H9 (cell line): ENCODE results near the gene PDZD2. TPM values are rescaled to one million over a fixed set of nuclear protein-coding genes. Genes with fewer than 3 reads are reported as not detected.
A peak's percentile ranks its signal among the peaks of the same experiment; 100 is the strongest.

Experiments used
- DNase-seq: peaks from one replicate; pipeline ENCODE4 v3.0.0-alpha.2; 2017
- H2AFZ ChIP-seq: one replicate; pipeline ENCODE4 v1.6.1; 2013; ENCODE audit warnings: mild to moderate bottlenecking, low read length, control low read depth, moderate library complexity
- H2AK5ac ChIP-seq: 2 replicates; pipeline ENCODE4 v1.6.1; 2013; ENCODE audit warnings: low read length, control low read depth, mixed read lengths; ENCODE audit not compliant: insufficient read length
- H2BK120ac ChIP-seq: one replicate; pipeline ENCODE4 v1.6.1; 2013; ENCODE audit warnings: low read depth, mild to moderate bottlenecking, low read length, control low read depth, inconsistent platforms; ENCODE audit not compliant: poor library complexity, severe bottlenecking
- H2BK12ac ChIP-seq: 2 replicates; pipeline ENCODE4 v1.6.1; 2013; ENCODE audit warnings: low read length, control low read depth, mixed read lengths, low read depth; ENCODE audit not compliant: insufficient read length
- H2BK15ac ChIP-seq: 2 replicates; pipeline ENCODE4 v1.6.1; 2013; ENCODE audit warnings: low read depth, low read length, control low read depth
- H2BK20ac ChIP-seq: one replicate; pipeline ENCODE4 v1.6.1; 2013; ENCODE audit warnings: low read depth, mild to moderate bottlenecking, low read length, control low read depth, inconsistent platforms; ENCODE audit not compliant: poor library complexity, severe bottlenecking
- H2BK5ac ChIP-seq: 2 replicates; pipeline ENCODE4 v1.6.1; 2013; ENCODE audit warnings: low read length, control low read depth, mixed read lengths; ENCODE audit not compliant: insufficient read length
- H3K14ac ChIP-seq: 2 replicates; pipeline ENCODE4 v1.6.1; 2013; ENCODE audit warnings: low read length, control low read depth; ENCODE audit not compliant: insufficient read depth
- H3K18ac ChIP-seq: 2 replicates; pipeline ENCODE4 v1.6.1; 2013; ENCODE audit warnings: low read depth, mild to moderate bottlenecking, mixed read lengths, low read length, control low read depth; ENCODE audit not compliant: insufficient read length
- H3K23ac ChIP-seq: 2 replicates; pipeline ENCODE4 v1.6.1; 2013; ENCODE audit warnings: low read length, control low read depth, mixed read lengths, low read depth; ENCODE audit not compliant: insufficient read length
- H3K23me2 ChIP-seq: 2 replicates; pipeline ENCODE4 v1.6.1; 2013; ENCODE audit warnings: low read depth, mild to moderate bottlenecking, mixed read lengths, low read length, control low read depth; ENCODE audit not compliant: insufficient read length, poor library complexity, severe bottlenecking
- H3K27ac ChIP-seq: 2 replicates; pipeline ENCODE4 v1.5.1; 2013; ENCODE audit warnings: low read length, control low read depth, mixed read lengths, low read depth; ENCODE audit not compliant: insufficient read length
- H3K27me3 ChIP-seq: 2 replicates; pipeline ENCODE4 v1.6.1; 2013; ENCODE audit warnings: low read length, control low read depth, inconsistent platforms; ENCODE audit not compliant: insufficient read depth
- H3K4ac ChIP-seq: 2 replicates; pipeline ENCODE4 v1.6.1; 2013; ENCODE audit warnings: low read depth, mild to moderate bottlenecking, control low read depth, inconsistent platforms, low read length, moderate library complexity
- H3K4me1 ChIP-seq: 2 replicates; pipeline ENCODE4 v1.6.1; 2013; ENCODE audit warnings: low read length, control low read depth, inconsistent platforms; ENCODE audit not compliant: insufficient read depth
- H3K4me2 ChIP-seq: 2 replicates; pipeline ENCODE4 v1.6.1; 2013; ENCODE audit warnings: low read length, control low read depth, mixed read lengths; ENCODE audit not compliant: insufficient read length, insufficient read depth
- H3K56ac ChIP-seq: 2 replicates; pipeline ENCODE4 v1.6.1; 2013; ENCODE audit warnings: low read depth, mild to moderate bottlenecking, mixed read lengths, low read length, control low read depth; ENCODE audit not compliant: insufficient read length
- H3K79me1 ChIP-seq: 2 replicates; pipeline ENCODE4 v1.6.1; 2013; ENCODE audit warnings: low read depth, mild to moderate bottlenecking, moderate library complexity, low read length, control low read depth, inconsistent platforms; ENCODE audit not compliant: insufficient read depth, poor library complexity, severe bottlenecking
- H3K79me2 ChIP-seq: 2 replicates; pipeline ENCODE4 v1.6.1; 2013; ENCODE audit warnings: low read length, control low read depth, inconsistent platforms; ENCODE audit not compliant: insufficient read depth
- H3K9ac ChIP-seq: 2 replicates; pipeline ENCODE4 v1.6.1; 2013; ENCODE audit warnings: low read length, control low read depth, mixed read lengths; ENCODE audit not compliant: insufficient read length; ENCODE audit errors: extremely low read depth
- H3K9me3 ChIP-seq: one replicate; pipeline ENCODE4 v1.6.1; 2013; ENCODE audit warnings: low read depth, low read length, inconsistent platforms; ENCODE audit not compliant: control insufficient read depth
- H3T11ph ChIP-seq: one replicate; pipeline ENCODE4 v1.6.1; 2013; ENCODE audit warnings: mild to moderate bottlenecking, low read length, control low read depth, inconsistent platforms
- H4K20me1 ChIP-seq: one replicate; pipeline ENCODE4 v1.6.1; 2013; ENCODE audit not compliant: control insufficient read depth, insufficient read length, insufficient read depth
- H4K5ac ChIP-seq: 2 replicates; pipeline ENCODE4 v1.6.1; 2013; ENCODE audit warnings: low read depth, mild to moderate bottlenecking, mixed read lengths, low read length, control low read depth; ENCODE audit not compliant: insufficient read length
- H4K8ac ChIP-seq: replicated peaks from 2 replicates; pipeline ENCODE4 v1.6.1; 2013; ENCODE audit warnings: low read length, control low read depth, mixed read lengths, low read depth; ENCODE audit not compliant: insufficient read length
- H4K91ac ChIP-seq: 2 replicates; pipeline ENCODE4 v1.6.1; 2013; ENCODE audit warnings: low read depth, mild to moderate bottlenecking, moderate library complexity, mixed read lengths, low read length, control low read depth; ENCODE audit not compliant: insufficient read length
- H3K27ac Mint-ChIP-seq, 3 experiments: 2 replicates in 2 of 3; 3 replicates in 1 of 3; pipeline ENCODE4 v1.8.0; 2020 to 2021; ENCODE audit warnings: mixed read lengths in 3 of 3, mild to moderate bottlenecking in 1 of 3, moderate library complexity in 1 of 3
- H3K27me3 Mint-ChIP-seq: 2 replicates; pipeline ENCODE4 v1.8.0; 2021; ENCODE audit warnings: low read depth, mild to moderate bottlenecking, moderate library complexity, mixed read lengths
- H3K36me3 Mint-ChIP-seq, 3 experiments: 2 replicates in 2 of 3; 3 replicates in 1 of 3; pipeline ENCODE4 v1.8.0; 2020 to 2021; ENCODE audit warnings: low read depth in 3 of 3, mixed read lengths in 3 of 3; ENCODE audit not compliant: insufficient read depth in 1 of 3
- H3K4me1 Mint-ChIP-seq, 2 experiments: 2 replicates each; pipeline ENCODE4 v1.8.0; 2020; ENCODE audit warnings: mixed read lengths in 2 of 2
- H3K4me3 Mint-ChIP-seq, 2 experiments: 2 replicates in 1 of 2; 3 replicates in 1 of 2; pipeline ENCODE4 v1.8.0; 2020 to 2021; ENCODE audit warnings: mild to moderate bottlenecking in 2 of 2, mixed read lengths in 2 of 2, moderate library complexity in 1 of 2
- H3K9me3 Mint-ChIP-seq, 2 experiments: 2 replicates in 1 of 2; 3 replicates in 1 of 2; pipeline ENCODE4 v1.8.0; 2020; ENCODE audit warnings: mild to moderate bottlenecking in 2 of 2, mixed read lengths in 2 of 2, moderate library complexity in 1 of 2
- CTCF ChIP-seq: fragments of 200-600 bp; sonication (generic); conservative IDR thresholded peaks from 3 replicates; pipeline ENCODE4 v1.8.0; 2021; ENCODE audit warnings: antibody characterized with exemption, mild to moderate bottlenecking
- WGBS: extraction: QIAGEN DNeasy Blood & Tissue Kit; methylation state at CpG from one replicate; pipeline ENCODE4 v1.1.7; 2013; ENCODE audit warnings: missing lambda C conversion rate, low lambda C conversion rate, mixed read lengths; ENCODE audit not compliant: insufficient read length; ENCODE audit errors: extremely low coverage; 5-methylcytosine and 5-hydroxymethylcytosine counted together
- total RNA-seq: library from RNA; stranded (reverse); gene quantifications from 2 replicates; pipeline ENCODE4 v1.2.1, GENCODE V29; 2021

PDZD2 gene
- total RNA-seq, 1 experiment from 2014 or later = 9.9 TPM

GRCh38 chr5:31860726-31861433 lies 221.9 kb downstream of the PDZD2 start:
- H2BK15ac ChIP-seq = no peak overlapping the region
- H2BK12ac ChIP-seq = no peak overlapping the region
- H3K27ac ChIP-seq = no peak overlapping the region
- H4K8ac ChIP-seq = no peak overlapping the region
- no peak overlapping the region for H3K4ac ChIP-seq
- H3K23me2 ChIP-seq = peaks cover 2% of the 10 kb centered on the region
- H3K9me3 ChIP-seq = no peaks in the 10 kb centered on the region
- H3K79me1 ChIP-seq = no peaks in the 10 kb centered on the region
- DNase-seq = no peak
- no peak overlapping the region for H2BK120ac ChIP-seq
- no peak overlapping the region for H3K56ac ChIP-seq
- H3K4me2 ChIP-seq = no peak overlapping the region
- no peak overlapping the region for H3K23ac ChIP-seq
- no peak overlapping the region for H4K91ac ChIP-seq
- no peaks in the 10 kb centered on the region for H3K27me3 ChIP-seq
- H3K18ac ChIP-seq = no peak overlapping the region
- no peak overlapping the region for H2BK5ac ChIP-seq
- no peaks in the 10 kb centered on the region for H3K79me2 ChIP-seq
- H2AFZ ChIP-seq = no peak overlapping the region
- no CpG with 5 or more reads among the region's 9 CpGs for WGBS
- no peak overlapping the region for H3K9ac ChIP-seq
- 0 out of 7 replicates have a peak overlapping the region, but pooled peaks of 1 of the 3 experiments have one; percentile 49 for H3K27ac Mint-ChIP-seq
- H3K14ac ChIP-seq = no peak overlapping the region
- H3K4me3 Mint-ChIP-seq = no peak overlapping the region
- peaks cover 15 to 21% of the 10 kb centered on the region in 2 experiments for H3K9me3 Mint-ChIP-seq
- H2AK5ac ChIP-seq = no peak overlapping the region
- H4K5ac ChIP-seq = no peak overlapping the region
- H3K36me3 Mint-ChIP-seq = peaks cover 31 to 37% (median 34%) of the 10 kb centered on the region in 3 experiments
- H2BK20ac ChIP-seq = no peak overlapping the region
- H4K20me1 ChIP-seq = no peaks in the 10 kb centered on the region
- TF ChIP-seq CTCF = no peak
- H3K4me1 ChIP-seq = no peaks in the 10 kb centered on the region; the same call in 1 of the 2 replicates
- H3T11ph ChIP-seq = no peak overlapping the region
- H3K4me1 Mint-ChIP-seq = peaks cover 26 to 31% of the 10 kb centered on the region in 2 experiments
- no peaks in the 10 kb centered on the region for H3K27me3 Mint-ChIP-seq
